Testis (tissue), 2 donors: Measurements from ENCODE around the gene TULP4.

Source experiments
- POLR2A ChIP-seq: fragments of 450-650 bp; IDR thresholded peaks from one replicate; pipeline ENCODE4 v1.6.1; 2017; ENCODE audit warnings: antibody characterized with exemption, mild to moderate bottlenecking, moderate library complexity
- TF ChIP-seq, protein P1 (sequence below), 3 experiments: fragments of 450-650 bp in 2 of 3; fragments of 200-600 bp in 1 of 3; sonication (generic) in 1 of 3; IDR thresholded peaks; one replicate each; pipeline ENCODE4 v1.5.1; 2016 to 2019; ENCODE audit warnings: antibody characterized with exemption in 3 of 3, mild to moderate bottlenecking in 2 of 3, moderate library complexity in 1 of 3

DNA sequence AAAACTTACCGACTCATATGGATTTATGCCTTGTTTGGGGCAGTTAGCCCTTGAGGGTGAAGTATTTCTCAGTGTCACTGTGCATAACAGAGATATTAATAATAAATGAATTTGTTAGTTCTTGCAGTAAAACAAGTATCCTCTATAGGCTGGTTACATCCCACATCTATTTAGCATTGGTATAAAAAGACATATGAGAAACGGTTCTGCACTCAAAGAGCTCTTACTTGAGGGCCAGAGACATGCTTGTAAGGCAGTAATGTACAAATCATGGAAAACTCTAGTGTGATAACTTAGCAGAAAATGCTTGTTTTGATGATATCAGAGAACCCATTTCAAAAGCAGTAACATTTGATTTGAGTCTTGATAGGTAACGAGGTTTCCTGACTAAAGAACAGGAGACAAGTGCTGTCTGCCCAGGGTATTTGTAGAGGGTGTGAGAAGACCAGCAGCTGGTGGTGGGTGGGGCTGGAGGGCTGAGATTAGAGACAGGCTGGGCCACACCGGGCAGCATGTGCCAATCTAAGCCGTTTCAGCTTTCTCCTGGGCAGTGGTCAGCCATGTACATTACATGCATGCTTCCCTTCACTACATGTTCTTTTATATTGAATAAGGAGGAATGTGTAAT lies 46.3 kb downstream of the TULP4 start:
- TF ChIP-seq, protein P1, sequence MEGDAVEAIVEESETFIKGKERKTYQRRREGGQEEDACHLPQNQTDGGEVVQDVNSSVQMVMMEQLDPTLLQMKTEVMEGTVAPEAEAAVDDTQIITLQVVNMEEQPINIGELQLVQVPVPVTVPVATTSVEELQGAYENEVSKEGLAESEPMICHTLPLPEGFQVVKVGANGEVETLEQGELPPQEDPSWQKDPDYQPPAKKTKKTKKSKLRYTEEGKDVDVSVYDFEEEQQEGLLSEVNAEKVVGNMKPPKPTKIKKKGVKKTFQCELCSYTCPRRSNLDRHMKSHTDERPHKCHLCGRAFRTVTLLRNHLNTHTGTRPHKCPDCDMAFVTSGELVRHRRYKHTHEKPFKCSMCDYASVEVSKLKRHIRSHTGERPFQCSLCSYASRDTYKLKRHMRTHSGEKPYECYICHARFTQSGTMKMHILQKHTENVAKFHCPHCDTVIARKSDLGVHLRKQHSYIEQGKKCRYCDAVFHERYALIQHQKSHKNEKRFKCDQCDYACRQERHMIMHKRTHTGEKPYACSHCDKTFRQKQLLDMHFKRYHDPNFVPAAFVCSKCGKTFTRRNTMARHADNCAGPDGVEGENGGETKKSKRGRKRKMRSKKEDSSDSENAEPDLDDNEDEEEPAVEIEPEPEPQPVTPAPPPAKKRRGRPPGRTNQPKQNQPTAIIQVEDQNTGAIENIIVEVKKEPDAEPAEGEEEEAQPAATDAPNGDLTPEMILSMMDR (IDR thresholded peaks at IDR 0.05): no peak
- TF ChIP-seq POLR2A: no peak
